Measurements from ENCODE around the gene IGBP1. TPM values are rescaled to one million over a fixed set of nuclear protein-coding genes. Genes with fewer than 3 reads are reported as not detected.

The IGBP1 gene
- total RNA-seq, 1 experiment from 2014 or later, result 57.6 TPM

- DNase-seq, result no peak
- Histone ChIP-seq H3K9me2 (ENCODE audit: insufficient read depth) (no peaks in the 10 kb centered on the region), H3K27me3 (ENCODE audit: insufficient read depth, low read depth) (no peaks in the 10 kb centered on the region; the same call in none of the 2 replicates), H3K79me2 (ENCODE audit: low read depth) (no peaks in the 10 kb centered on the region), H3K4me1 (replicated peaks; ENCODE audit: insufficient read depth) (no peaks in the 10 kb centered on the region), H3K9me3 (ENCODE audit: insufficient read depth, low read depth) (no peaks in the 10 kb centered on the region), H3K4me2 (no peak overlapping the region), H3K36me3 (ENCODE audit: low read depth) (no peaks in the 10 kb centered on the region), H3K4me3 (no peak overlapping the region), H3K27ac (no peak overlapping the region), H3F3A (ENCODE audit: insufficient read depth, low read depth) (no peaks in the 10 kb centered on the region), H2AFZ (no peak overlapping the region), H4K20me1 (ENCODE audit: insufficient read depth) (no peaks in the 10 kb centered on the region)
- intact Hi-C loops (cut with micrococcal nuclease; ENCODE audit: unreplicated experiment), result no loop called here
- ChIA-PET POLR2A (ENCODE audit: unreplicated experiment) (no interaction called here), CTCF (no interaction called here)
- TF ChIP-seq CTCF (conservative IDR thresholded peaks at IDR 0.05) (no peak), EZH2 (IDR thresholded peaks at IDR 0.05; ENCODE audit: low read depth) (no peak)
- BruUV-seq (replicated peaks), result no TSS peak
Measured at GRCh38 chrX:70087857-70088630, 45.2 kb upstream of the IGBP1 start.

- DNase-seq, result no peak
- no peaks in the 10 kb centered on the region for H3K79me2 ChIP-seq (ENCODE audit: low read depth)
- H3F3A ChIP-seq (ENCODE audit: insufficient read depth, low read depth), result no peaks in the 10 kb centered on the region
- BruUV-seq (replicated peaks), result no TSS peak
- no peaks in the 10 kb centered on the region for H3K36me3 ChIP-seq (ENCODE audit: low read depth)
- ChIA-PET POLR2A (ENCODE audit: unreplicated experiment) (no interaction called here), CTCF (no interaction called here)
- H3K27me3 ChIP-seq (ENCODE audit: insufficient read depth, low read depth), result peaks cover 5% of the 10 kb centered on the region
- H3K27ac ChIP-seq, result no peak overlapping the region
- H3K9me2 ChIP-seq (ENCODE audit: insufficient read depth), result no peaks in the 10 kb centered on the region
- H4K20me1 ChIP-seq (ENCODE audit: insufficient read depth), result no peaks in the 10 kb centered on the region
- no peaks in the 10 kb centered on the region for H3K4me1 ChIP-seq (replicated peaks; ENCODE audit: insufficient read depth)
- intact Hi-C loops (cut with micrococcal nuclease; ENCODE audit: unreplicated experiment), result no loop called here
- H3K4me2 ChIP-seq, result no peak overlapping the region
- H2AFZ ChIP-seq, result no peak overlapping the region
- no peaks in the 10 kb centered on the region for H3K9me3 ChIP-seq (ENCODE audit: insufficient read depth, low read depth)
- H3K4me3 ChIP-seq, result no peak overlapping the region
- TF ChIP-seq EZH2 (IDR thresholded peaks at IDR 0.05; ENCODE audit: low read depth) (no peak), CTCF (conservative IDR thresholded peaks at IDR 0.05) (no peak)
Measured at GRCh38 chrX:70088751-70089150, 44.5 kb upstream of the IGBP1 start.

- H2AFZ ChIP-seq, result no peak overlapping the region
- CTCF ChIA-PET, result no interaction called here
- H3K79me2 ChIP-seq (ENCODE audit: low read depth), result no peaks in the 10 kb centered on the region
- H3K27ac ChIP-seq, result no peak overlapping the region
- TF ChIP-seq EZH2 (IDR thresholded peaks at IDR 0.05; ENCODE audit: low read depth) (no peak), CTCF (conservative IDR thresholded peaks at IDR 0.05) (no peak)
- H3K36me3 ChIP-seq (ENCODE audit: low read depth), result no peaks in the 10 kb centered on the region
- H3K9me3 ChIP-seq (ENCODE audit: insufficient read depth, low read depth), result no peaks in the 10 kb centered on the region
- intact Hi-C loops (cut with micrococcal nuclease; ENCODE audit: unreplicated experiment), result no loop called here
- H4K20me1 ChIP-seq (ENCODE audit: insufficient read depth), result no peaks in the 10 kb centered on the region
- H3F3A ChIP-seq (ENCODE audit: insufficient read depth, low read depth), result no peaks in the 10 kb centered on the region
- POLR2A ChIA-PET (ENCODE audit: unreplicated experiment), result no interaction called here
- BruUV-seq (replicated peaks), result no TSS peak
- H3K4me3 ChIP-seq, result no peak overlapping the region
- no peaks in the 10 kb centered on the region for H3K4me1 ChIP-seq (replicated peaks; ENCODE audit: insufficient read depth)
- H3K27me3 ChIP-seq (ENCODE audit: insufficient read depth, low read depth), result peaks cover 8% of the 10 kb centered on the region
- H3K9me2 ChIP-seq (ENCODE audit: insufficient read depth), result no peaks in the 10 kb centered on the region
- DNase-seq, result no peak
- no peak overlapping the region for H3K4me2 ChIP-seq
Measured at GRCh38 chrX:70089604-70090297, 43.5 kb upstream of the IGBP1 start.

All from PC-9 (cell line).